Daoy (cell line): ENCODE data around the gene ENTPD2. TPM values are rescaled to one million over a fixed set of nuclear protein-coding genes. Genes with fewer than 3 reads are reported as not detected.

Experiments
- DNase-seq: peaks from one replicate; pipeline ENCODE4 v3.0.0-alpha.2; 2015; ENCODE audit warnings: low read depth
- total RNA-seq: library from RNA; depleted of rRNA; stranded (reverse); fragments of >200 nt; shearing (Covaris generic); gene quantifications from 2 replicates; pipeline ENCODE4 v1.2.3, GENCODE V29; 2014

ENTPD2 gene
- total RNA-seq, 1 experiment from 2014 or later: not detected

GRCh38 chr9:137079401-137079787, 25.5 kb upstream of the ENTPD2 start:
- no peak for DNase-seq

DNA sequence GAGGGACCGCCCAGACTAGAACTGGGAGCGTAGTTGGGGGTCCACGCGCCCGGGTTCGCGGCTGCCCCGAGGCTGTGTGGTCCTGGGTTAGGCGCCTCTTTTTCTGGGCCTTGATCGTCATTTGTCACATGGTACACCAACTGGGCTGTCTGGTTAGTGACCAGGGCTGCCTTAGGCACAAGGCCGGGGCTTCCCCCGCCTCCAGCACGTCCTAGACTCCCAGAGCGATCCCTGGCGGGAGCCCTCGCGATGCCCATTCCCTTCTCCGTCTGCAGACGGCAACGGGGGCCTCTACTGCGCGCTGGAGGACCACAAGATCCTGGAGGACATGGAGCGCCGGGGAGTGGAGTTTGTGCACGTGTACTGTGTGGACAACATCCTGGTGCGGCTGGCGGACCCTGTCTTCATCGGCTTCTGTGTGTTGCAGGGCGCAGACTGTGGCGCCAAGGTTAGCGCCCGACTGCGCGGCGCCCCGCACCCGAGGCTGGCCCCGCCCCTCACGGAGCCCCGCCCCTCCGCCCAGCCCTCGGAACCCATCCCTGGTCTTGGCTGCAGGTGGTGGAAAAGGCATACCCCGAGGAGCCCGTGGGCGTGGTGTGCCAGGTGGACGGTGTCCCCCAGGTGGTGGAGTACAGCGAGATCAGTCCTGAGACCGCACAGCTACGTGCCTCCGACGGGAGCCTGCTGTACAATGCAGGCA, 25.0 kb upstream of the ENTPD2 start:
- DNase-seq: no peak

DNA sequence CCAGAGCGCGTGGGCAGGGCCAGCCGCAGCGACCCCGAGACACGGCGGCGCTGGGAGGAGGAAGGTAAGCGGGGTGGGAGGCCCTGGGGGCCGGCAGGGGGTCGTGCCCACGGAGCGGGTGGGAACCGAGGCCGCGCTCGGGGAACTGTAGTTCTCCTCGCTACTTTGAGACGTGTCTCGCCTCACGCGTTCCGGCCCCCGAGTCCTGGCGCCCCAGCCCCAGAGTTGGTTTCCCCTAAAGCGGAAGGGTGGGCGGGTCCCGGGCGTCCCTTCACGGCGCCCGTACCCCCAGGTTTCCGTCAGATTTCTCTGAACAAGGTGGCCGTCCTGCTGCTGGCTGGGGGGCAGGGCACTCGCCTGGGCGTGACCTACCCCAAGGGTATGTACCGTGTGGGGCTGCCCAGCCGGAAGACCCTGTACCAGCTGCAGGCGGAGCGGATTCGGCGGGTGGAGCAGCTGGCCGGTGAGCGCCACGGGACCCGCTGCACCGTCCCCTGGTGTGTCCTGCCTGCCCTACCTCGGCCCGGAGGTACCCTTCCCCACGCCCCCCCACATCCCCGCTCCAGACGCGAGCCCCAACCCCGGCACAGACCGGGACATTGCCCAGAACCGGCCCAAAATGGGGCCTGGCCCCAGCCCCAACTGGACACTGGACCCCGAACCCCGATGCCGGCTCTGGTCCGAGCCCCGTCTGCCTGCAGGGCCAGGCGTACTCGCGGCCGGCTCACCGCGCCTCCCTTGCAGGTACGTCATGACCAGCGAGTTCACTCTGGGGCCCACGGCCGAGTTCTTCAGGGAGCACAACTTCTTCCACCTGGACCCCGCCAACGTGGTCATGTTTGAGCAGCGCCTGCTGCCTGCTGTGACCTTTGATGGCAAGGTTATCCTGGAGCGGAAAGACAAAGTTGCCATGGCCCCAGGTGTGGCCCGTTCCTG, 24.2 kb upstream of the ENTPD2 start:
- no peak for DNase-seq

DNA sequence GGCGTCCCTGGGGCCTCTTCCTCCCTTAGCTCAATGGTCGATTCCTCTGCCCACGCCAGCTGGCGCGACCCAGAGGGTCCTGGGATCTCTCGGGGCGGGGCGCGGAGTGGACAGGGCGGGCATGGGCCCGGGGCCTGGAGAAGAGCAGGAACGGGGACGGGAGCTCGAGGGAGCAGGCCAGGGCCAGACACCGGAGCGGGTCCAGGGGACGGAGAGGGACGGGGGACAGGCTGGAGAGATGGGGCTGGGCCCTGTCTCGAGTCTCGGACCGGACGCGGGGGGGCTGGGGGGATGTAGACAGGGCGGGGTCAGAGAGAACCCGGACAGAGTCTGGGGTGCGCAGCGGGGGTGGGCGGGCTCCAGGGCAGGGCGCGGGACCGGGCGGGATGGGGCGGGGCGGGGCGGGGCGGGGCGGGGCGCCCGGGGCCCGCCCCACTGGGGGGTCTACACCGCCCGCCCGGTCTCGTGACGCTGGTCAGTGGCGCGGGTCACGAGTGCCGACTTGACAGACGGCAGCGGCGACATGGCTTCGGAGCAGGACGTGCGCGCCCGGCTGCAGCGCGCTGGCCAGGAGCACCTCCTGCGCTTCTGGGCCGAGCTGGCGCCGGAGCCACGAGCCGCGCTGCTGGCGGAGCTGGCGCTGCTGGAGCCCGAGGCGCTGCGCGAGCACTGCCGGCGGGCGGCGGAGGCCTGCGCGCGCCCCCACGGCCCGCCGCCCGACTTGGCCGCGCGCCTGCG, 23.3 kb upstream of the ENTPD2 start, which contains the start of gene UAP1L1:
Gene UAP1L1 (plus strand): TSS at position 508 of the 738 bp plus-strand sequence. CDS start 16 bp downstream, at position 524.
- peak; percentile 76 for DNase-seq

DNA sequence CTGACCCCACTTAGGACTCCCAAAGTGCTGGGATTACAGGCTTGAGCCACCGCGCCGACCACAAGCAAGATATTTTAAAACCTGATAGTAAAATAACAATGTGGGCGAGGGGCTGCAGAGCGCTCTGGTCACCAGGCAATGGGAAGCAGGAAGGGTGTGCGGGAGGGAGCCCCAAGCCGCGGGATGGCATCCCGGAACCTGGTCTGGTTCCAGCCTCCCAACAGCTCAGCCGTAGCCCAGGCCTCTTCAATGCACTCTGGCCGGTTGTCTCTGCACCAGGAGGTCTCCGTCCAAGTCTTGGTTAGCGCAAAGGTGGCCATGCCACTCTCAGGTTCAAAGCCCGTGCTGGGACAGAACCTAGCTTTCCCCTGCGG, 22.8 kb upstream of the ENTPD2 start:
- no peak for DNase-seq

- no peak for DNase-seq
Measured at GRCh38 chr9:137075275-137075775, 21.5 kb upstream of the ENTPD2 start.

- no peak for DNase-seq
Measured at GRCh38 chr9:137074657-137075274, 20.9 kb upstream of the ENTPD2 start.

DNA sequence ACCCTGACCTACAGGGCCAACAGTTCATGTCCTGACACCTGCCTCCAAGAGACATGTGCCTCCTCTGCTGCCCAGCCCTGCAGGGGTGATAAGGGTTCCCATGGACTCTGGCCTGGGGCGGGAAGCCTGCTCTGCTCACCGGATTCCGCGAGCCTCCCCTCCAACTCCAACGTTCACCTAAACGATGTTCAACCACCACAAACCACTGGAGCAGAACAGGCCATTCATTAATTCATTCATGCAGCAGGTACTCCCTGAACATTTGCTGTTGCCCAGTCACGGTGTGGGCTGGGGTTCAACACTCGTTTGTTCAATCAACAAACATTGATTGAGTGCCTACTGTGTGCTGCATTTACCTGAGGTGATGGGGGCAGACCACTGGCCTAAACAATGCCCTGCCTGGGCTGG, 20.1 kb upstream of the ENTPD2 start:
- no peak for DNase-seq

DNA sequence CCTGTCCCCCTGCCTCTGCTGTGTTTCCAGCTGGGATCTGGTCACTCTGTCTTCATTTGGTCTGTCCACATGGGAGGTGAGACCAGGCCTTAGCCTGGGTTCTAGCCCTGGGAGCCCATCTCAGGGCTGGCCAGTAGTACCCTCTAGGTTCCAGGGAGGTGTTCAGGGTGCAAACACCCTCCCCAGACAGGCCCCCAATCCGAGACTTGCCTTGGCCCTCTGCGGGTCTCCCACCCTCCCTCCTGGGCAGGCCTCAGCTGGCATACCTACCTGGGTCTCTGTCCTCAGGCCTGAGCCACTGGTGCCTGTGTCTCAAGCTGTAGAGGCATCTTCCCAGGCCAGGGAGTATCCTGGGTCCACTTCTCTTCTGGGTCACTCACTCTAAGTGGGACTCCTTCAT, 17.4 kb upstream of the ENTPD2 start:
- DNase-seq: no peak

DNA sequence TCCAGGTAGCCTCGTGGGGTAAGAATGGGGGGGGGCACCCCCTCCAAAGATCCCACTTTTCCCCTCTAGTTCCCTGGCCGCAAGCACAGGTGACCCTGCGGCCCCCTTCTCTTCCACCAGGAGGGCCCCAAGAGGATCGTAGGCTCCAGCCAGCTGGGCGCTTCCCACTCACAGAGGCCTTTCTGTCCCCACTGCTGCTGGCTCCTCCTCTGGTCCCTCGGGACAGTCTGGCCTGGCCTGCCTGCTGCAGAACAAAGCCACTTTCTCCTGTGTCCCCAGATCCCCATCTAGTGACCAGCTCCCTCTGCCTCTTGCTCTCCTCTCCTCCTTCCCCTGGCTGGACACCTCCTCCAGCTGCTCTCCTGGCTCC, 17.0 kb upstream of the ENTPD2 start:
- no peak for DNase-seq

GRCh38 chr9:137070201-137070905, 16.5 kb upstream of the ENTPD2 start, which contains the start of gene SAPCD2:
SAPCD2 (minus strand) TSS chr9:137070557; CDS start chr9:137070460, 97 bp downstream.
- peak; percentile 97 for DNase-seq

DNA sequence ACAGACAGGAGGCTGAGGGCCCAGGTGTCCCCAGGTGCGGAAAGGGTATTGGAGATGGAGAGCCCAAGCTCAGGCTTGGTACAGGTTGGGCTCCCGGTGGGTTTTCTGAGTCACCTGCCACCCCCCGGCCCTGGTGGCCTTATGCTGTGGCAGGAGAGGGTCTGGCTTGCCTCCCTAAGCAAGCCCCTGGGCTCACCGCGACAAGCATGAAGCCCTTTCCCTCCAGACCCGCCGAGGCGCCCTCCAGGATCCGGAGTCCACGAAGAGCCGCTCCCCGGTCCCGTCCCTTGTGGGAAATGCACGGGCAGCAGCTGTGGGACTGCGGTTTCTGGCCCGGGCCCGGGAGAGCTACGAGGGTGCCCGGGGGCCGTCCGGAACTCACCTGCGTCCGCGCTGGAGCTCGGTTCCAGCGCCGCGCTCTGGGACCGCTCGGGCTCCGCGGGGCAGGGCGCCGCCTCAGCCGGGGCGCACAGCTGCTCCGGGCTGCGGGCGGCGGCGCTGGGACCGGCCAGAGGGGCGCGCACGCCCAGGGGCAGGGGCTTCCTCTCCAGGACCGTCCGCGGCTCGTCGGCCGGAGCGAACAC, 15.7 kb upstream of the ENTPD2 start:
- DNase-seq: no peak

DNA sequence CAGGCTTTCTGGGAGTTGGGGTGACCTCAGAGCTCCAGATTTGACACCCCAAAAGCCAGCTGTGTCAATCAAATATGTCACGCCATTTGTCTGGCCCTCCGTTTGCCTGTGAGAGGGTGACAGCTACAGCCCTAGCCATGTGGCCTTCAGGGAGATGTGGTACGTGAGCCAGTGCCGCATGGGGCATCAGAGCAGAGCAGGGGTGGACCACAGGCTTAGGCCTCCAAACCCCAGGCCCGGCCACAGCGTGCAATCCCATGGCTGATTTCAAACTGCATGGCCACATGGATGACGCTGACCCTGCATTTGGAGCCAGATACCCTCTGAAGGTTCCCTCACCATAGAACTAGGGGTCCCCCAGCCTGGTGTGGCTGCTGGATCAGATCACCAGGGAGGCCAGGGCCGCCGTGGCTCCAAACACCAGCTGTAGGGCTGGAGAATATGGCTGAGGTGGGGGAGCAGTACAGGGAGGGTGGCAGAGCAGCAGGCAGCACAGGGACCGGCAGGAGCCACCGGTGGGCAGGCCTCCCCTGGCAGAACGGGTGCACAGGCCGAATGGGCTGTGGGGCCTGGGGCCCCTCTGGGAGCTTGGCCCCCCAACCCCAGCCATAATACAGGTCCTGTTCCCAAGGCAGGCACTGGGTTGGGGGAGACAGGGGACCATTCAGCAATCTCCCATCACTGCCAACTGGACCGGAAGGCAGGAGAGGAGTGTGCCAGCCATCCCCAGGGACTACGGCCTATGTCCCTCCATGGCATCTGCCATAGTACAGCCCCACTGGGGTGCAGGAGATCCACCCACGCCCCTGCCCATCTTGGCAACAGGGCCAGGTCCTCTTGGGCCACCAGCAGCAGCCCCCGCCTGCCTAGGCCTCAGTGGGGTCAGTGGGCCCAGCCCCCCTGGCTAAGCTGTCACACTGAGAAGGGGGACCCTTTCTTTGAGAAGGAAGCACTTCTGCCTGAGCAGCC, 15.0 kb upstream of the ENTPD2 start:
- DNase-seq: no peak

- DNase-seq: peak; percentile 82
Measured at GRCh38 chr9:137067860-137068538, 14.1 kb upstream of the ENTPD2 start.

DNA sequence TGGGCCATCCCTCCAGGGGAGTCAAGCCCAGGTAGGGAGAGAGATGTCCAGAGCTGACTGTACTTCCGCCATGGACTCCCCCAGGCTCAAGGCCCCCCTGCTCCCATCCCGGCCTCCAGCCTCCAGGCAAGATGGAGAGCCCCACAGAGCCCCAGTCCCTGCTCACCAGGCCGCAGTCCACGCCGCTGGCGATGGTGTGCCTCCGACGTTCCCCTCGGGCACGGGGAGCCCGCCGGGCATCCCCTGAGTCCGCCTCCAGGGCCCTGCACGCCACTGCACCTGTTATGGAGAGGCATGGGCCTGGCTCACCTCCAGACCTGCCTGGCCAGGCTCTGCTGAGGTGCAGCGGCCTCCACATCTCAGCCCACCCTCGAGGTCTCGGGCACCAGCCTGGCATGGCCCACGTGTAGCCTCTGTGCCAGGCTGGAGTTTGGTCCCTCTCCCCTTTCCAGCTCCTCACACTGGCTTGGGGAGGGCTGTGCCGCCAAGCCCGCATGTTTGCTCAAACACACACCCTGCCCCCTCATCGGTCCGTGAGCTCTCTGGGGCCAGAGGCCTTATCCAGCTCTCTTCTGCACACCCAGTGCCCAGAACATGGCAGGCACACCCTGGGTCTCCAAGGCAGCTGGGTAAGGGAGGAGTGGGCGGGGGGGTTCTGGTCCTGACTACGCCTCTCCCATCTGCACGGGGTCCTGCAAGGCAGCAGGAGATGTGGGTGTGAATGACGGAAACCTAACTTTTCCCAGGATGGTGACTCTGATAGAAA, 12.4 kb upstream of the ENTPD2 start:
- DNase-seq: no peak

DNA sequence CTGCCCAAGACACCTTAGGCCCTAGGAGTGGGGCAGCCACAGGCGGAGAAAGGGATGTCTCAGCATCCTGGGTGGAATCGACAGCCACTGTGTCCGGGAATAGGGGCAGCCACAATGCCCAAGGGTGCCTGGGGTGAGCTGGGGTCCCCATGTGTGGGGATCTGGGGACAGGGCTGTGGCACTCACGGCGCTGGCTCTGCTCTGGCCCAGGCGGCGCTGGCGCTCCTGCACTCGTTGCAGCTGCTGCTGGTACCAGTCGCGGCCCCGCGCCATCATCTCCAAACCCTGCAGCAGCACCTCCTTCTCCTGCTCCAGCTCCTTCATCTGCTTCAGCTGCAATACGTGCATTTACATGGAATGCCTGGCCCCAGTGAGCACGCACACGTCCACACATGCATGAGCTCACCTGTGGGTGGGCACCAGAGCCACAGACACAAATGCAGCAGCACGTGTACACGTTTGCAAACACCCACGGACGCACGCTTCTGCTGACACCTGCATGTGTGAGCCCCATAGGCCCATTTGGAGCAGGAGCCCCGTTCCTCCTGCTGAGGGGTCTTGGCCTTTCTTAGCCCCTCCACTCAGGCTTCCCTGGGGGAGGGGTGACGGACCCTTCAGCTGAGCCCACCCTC, 11.6 kb upstream of the ENTPD2 start:
- no peak for DNase-seq

- no peak for DNase-seq
Measured at GRCh38 chr9:137064880-137065164, 11.0 kb upstream of the ENTPD2 start.
